ENCODE data around the gene CLNK. TPM values are rescaled to one million over a fixed set of nuclear protein-coding genes. Genes with fewer than 3 reads are reported as not detected.

CLNK gene
- total and polyA plus RNA-seq, 2 donors from 2014 or later: 2.8 to 4.8 TPM

DNA sequence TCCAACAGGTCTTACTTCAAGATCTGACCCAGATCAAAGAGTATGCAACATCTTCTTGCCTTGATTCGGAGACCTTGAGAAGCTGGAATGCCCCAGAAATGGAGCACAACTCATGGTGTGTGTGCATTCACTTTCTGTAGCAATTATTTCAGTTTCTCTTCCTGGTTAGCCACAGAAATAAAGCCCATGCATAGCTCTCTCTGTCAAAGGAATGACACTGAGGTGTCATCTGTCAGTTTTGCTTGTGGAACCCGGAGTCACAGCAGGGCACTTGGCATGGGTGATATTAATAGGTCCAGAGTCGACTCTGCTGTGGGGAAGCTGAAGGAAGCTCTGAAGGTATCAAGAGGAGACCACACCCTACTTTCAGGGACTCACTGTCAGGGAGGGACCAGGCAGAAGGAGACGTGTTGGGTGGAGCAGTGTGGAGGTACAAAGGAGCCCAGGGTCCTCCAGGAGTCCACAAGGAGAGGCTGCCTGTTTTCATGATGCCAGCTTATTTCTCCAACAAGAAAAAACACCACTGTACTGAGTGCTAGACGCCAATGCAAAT lies 10.7 kb downstream of the CLNK start:
- Histone ChIP-seq H3K9me3 (ENCODE audit: control insufficient read depth in 2 of 3, insufficient read depth in 1 of 3, low read length in 3 of 3) (no peaks in the 10 kb centered on the region), H3K36me3 (ENCODE audit: control insufficient read depth in 2 of 3, insufficient read depth in 3 of 3, low read length in 3 of 3) (no peaks in the 10 kb centered on the region), H3K27ac (ENCODE audit: low read depth in 2 of 2, low read length in 2 of 2) (no peak overlapping the region), H3K4me1 (ENCODE audit: control insufficient read depth in 2 of 3, insufficient read depth in 2 of 3, low read depth in 1 of 3, low read length in 3 of 3) (no peaks in the 10 kb centered on the region), H3K27me3 (ENCODE audit: control insufficient read depth, insufficient read depth, low read length) (no peaks in the 10 kb centered on the region), H3K9ac (ENCODE audit: low read length in 3 of 3) (no peak overlapping the region), H3K4me3 (ENCODE audit: low read length in 3 of 3) (no peak overlapping the region)
- DNase-seq (no peak), FAIRE-seq (no peak)
- TF ChIP-seq CTCF (IDR thresholded peaks at IDR 0.05; ENCODE audit: borderline replicate concordance, extremely low read depth, insufficient read depth): no peak
- intact Hi-C loops (cut with DNase I): no loop called here

DNA sequence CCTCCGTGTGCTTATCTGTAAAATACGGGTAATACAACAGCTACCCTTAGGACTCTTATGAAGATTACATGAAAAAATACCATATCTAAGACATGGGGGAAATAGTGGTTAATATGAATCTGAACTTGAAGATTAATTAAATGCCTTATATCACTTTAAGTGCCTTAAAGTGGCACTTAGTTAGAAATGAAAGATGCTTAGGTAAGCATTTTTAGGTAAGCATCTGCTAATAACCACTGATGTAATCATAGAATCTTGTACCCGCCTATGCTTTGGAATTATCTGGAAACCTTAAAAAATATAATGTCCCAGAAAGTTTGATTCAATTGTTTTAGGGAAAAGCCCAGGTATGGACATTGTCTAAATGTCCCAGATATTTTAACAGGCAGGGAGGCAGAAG lies 12.2 kb downstream of the CLNK start:
- no peak for TF ChIP-seq CTCF (IDR thresholded peaks at IDR 0.05; ENCODE audit: borderline replicate concordance, extremely low read depth, insufficient read depth)
- no peak overlapping the region for H3K27ac ChIP-seq (ENCODE audit: low read depth in 2 of 2, low read length in 2 of 2)
- no peaks in the 10 kb centered on the region for H3K4me1 ChIP-seq (ENCODE audit: control insufficient read depth in 2 of 3, insufficient read depth in 2 of 3, low read depth in 1 of 3, low read length in 3 of 3)
- intact Hi-C loops (cut with DNase I): no loop called here
- no peaks in the 10 kb centered on the region for H3K9me3 ChIP-seq (ENCODE audit: control insufficient read depth in 2 of 3, insufficient read depth in 1 of 3, low read length in 3 of 3)
- no peak for FAIRE-seq
- no peak overlapping the region for H3K4me3 ChIP-seq (ENCODE audit: low read length in 3 of 3)
- no peak overlapping the region for H3K9ac ChIP-seq (ENCODE audit: low read length in 3 of 3)
- no peaks in the 10 kb centered on the region for H3K27me3 ChIP-seq (ENCODE audit: control insufficient read depth, insufficient read depth, low read length)
- no peaks in the 10 kb centered on the region for H3K36me3 ChIP-seq (ENCODE audit: control insufficient read depth in 2 of 3, insufficient read depth in 3 of 3, low read length in 3 of 3)
- no peak for DNase-seq

- Histone ChIP-seq H3K27ac (ENCODE audit: low read depth in 2 of 2, low read length in 2 of 2) (no peak overlapping the region), H3K27me3 (ENCODE audit: control insufficient read depth, insufficient read depth, low read length) (no peaks in the 10 kb centered on the region), H3K9ac (ENCODE audit: low read length in 3 of 3) (no peak overlapping the region), H3K4me1 (ENCODE audit: control insufficient read depth in 2 of 3, insufficient read depth in 2 of 3, low read depth in 1 of 3, low read length in 3 of 3) (no peaks in the 10 kb centered on the region), H3K9me3 (ENCODE audit: control insufficient read depth in 2 of 3, insufficient read depth in 1 of 3, low read length in 3 of 3) (no peaks in the 10 kb centered on the region), H3K4me3 (ENCODE audit: low read length in 3 of 3) (no peak overlapping the region), H3K36me3 (ENCODE audit: control insufficient read depth in 2 of 3, insufficient read depth in 3 of 3, low read length in 3 of 3) (no peaks in the 10 kb centered on the region)
- intact Hi-C loops (cut with DNase I): no loop called here
- no peak for TF ChIP-seq CTCF (IDR thresholded peaks at IDR 0.05; ENCODE audit: borderline replicate concordance, extremely low read depth, insufficient read depth)
- FAIRE-seq (no peak), DNase-seq (no peak)
Observed at GRCh38 chr4:10671799-10672198, 12.8 kb downstream of the CLNK start.

DNA sequence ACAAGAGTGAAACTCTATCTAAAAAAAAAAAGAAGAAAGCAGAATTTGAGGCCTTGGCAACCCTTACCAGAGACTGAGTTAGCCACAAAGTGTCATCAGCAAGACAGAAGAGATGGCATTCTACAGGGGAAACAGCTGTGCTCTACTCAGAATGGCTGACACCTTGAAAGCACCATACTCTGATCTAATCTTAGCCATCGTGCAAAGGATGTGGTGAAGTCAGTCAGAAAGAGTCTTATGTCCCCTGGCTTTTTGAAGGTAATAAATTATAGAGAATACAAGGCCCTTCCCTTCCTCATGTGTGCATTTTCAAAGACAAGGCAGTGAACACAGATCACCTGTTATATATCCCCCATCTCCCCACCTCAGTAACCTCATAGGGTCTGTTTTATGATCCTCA lies 13.2 kb downstream of the CLNK start:
- no peak overlapping the region for H3K9ac ChIP-seq (ENCODE audit: low read length in 3 of 3)
- no peak for FAIRE-seq
- no peaks in the 10 kb centered on the region for H3K36me3 ChIP-seq (ENCODE audit: control insufficient read depth in 2 of 3, insufficient read depth in 3 of 3, low read length in 3 of 3)
- no peak overlapping the region for H3K27ac ChIP-seq (ENCODE audit: low read depth in 2 of 2, low read length in 2 of 2)
- H3K27me3 ChIP-seq (ENCODE audit: control insufficient read depth, insufficient read depth, low read length): no peaks in the 10 kb centered on the region
- H3K4me1 ChIP-seq (ENCODE audit: control insufficient read depth in 2 of 3, insufficient read depth in 2 of 3, low read depth in 1 of 3, low read length in 3 of 3): no peaks in the 10 kb centered on the region
- DNase-seq: no peak
- H3K9me3 ChIP-seq (ENCODE audit: control insufficient read depth in 2 of 3, insufficient read depth in 1 of 3, low read length in 3 of 3): no peaks in the 10 kb centered on the region
- no peak for TF ChIP-seq CTCF (IDR thresholded peaks at IDR 0.05; ENCODE audit: borderline replicate concordance, extremely low read depth, insufficient read depth)
- no peak overlapping the region for H3K4me3 ChIP-seq (ENCODE audit: low read length in 3 of 3)
- intact Hi-C loops (cut with DNase I): no loop called here
